GM21825 (cell line): ENCODE measurements around the gene SERPINA3.
"Not testable (repeated sequence)": the region's sequence is repeated elsewhere in the genome, so short reads cannot be mapped to it uniquely, and the experiment has no call there.

ENCODE experiments used
- ATAC-seq: cut with Tn5 transposase; IDR thresholded peaks from one replicate; pipeline ENCODE4 v1.9.1; 2021; ENCODE audit warnings: mild to moderate bottlenecking, moderate library complexity; ENCODE audit not compliant: unreplicated experiment

Gene SERPINA3

GRCh38 chr14:94583557-94583956, 28.6 kb upstream of the SERPINA3 start:
- ATAC-seq, result no peak

- no peak for ATAC-seq
Measured at GRCh38 chr14:94584591-94585280, 27.5 kb upstream of the SERPINA3 start.

DNA sequence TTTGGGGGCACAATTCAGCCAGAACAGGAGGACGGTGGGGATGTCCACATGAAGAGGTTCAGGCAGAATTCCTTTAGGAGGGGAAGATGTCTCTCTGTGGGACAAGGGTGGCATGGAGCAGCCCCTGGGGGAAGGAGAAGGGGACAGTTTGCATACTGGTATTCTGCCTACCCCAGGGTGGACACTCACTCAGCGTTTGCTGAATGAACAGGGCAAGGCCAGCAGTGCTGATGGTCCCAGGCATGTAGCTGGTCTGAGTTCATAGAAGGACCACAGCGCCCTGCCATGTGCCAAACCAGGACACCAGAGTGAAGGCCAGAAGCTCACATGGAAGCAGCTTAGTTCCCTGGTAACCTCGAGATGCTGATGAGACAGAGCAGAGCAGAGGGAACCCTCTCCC, 25.6 kb upstream of the SERPINA3 start:
- ATAC-seq, result no peak

- ATAC-seq, result no peak
Measured at GRCh38 chr14:94588311-94588710, 23.9 kb upstream of the SERPINA3 start.

DNA sequence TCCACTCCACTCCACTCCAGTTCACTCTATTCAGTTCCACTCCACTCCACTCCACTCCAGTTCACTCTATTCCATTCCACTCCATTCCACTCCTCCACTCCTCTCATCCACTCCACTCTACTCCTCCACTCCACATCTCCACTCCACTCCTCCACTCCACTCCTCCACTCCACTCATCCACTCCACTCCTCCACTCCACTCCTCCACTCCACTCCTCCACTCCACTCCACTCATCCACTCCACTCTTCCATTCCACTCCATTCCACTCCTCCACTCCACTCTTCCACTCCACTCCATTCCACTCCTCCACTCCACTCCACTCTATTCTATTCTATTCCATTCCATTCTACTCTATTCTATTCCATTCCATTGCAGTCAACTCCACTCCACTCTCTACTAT, 21.1 kb upstream of the SERPINA3 start:
- ATAC-seq, result no peak

- ATAC-seq, result no peak
Measured at GRCh38 chr14:94591871-94592270, 20.3 kb upstream of the SERPINA3 start.

GRCh38 chr14:94592457-94592856, 19.7 kb upstream of the SERPINA3 start:
- ATAC-seq, result no peak

DNA sequence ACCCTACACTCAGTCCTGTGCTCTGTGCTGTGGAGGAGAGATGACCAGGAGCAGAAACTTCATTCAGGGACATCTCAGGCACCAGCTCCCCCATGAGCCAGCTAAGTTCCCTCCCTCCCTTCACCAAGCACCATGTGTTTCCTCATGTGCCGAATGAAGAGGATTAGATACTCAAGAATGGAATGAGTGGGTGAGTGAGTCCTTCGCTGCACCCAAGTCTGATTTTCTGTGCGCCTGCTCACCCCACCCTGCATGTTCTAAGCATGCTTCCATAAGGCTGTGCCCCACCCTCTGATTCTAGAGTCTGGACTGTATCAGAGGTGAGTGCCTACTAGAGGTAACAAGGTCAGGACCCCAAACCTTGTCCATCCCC, 18.8 kb upstream of the SERPINA3 start:
- no peak for ATAC-seq

DNA sequence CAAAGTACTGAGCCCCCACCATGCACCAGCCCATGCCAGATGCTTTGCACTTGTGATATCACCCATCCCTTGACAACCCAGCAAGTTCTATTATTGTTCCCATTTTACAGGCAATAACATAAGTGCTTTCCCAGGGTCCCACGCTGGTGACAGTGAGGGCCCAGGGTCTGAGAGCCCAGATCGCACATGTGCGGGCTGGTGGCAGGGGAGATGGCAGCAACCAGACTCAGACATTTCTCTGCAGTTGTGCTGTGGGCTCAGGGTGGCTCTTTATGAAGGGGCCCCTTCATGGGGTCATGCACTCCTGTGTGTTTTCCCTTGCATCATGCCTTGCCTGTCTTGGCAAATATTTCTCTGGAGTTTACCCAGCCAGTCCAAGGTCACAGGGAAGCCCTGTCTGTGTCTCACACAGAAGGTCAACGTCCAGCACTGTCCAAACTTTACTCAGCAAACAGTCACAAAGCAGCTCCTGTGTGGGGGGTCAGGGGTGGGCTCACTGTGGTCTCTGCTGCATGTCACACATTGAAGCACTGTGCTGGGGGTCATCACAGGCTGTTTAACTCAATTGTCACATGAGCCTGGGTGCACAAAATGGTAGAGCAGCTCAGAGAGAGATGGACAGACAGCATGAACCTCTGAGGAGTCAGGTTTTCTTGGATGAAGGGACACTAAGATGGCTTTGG, 18.3 kb upstream of the SERPINA3 start:
- no peak for ATAC-seq

GRCh38 chr14:94594441-94594840, 17.8 kb upstream of the SERPINA3 start:
- no peak for ATAC-seq

- ATAC-seq, result no peak
Measured at GRCh38 chr14:94595912-94596311, 16.3 kb upstream of the SERPINA3 start.

GRCh38 chr14:94596361-94596760, 15.8 kb upstream of the SERPINA3 start:
- no peak for ATAC-seq

GRCh38 chr14:94597788-94598187, 14.4 kb upstream of the SERPINA3 start:
- no peak for ATAC-seq

GRCh38 chr14:94598506-94598815, 13.7 kb upstream of the SERPINA3 start:
- ATAC-seq, result no peak

GRCh38 chr14:94598816-94599655, 13.2 kb upstream of the SERPINA3 start:
- ATAC-seq, result no peak

DNA sequence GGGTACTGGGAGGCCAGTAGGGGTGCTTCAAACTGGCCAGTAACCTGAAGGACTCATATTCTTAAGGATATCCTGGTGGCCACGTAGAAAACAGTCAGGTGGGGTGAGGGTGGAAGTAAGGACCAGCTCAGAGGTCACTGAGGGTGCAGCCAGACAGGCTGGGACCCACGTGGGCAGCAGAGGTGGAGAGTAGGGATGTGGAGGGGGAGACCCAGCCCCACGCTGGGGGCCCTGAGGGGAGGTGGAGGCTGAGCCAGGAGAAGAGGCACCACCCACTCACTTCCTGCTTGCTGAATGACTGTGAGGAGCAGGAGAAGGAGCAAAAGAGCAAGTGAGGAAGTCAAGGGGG, 12.6 kb upstream of the SERPINA3 start:
- no peak for ATAC-seq

DNA sequence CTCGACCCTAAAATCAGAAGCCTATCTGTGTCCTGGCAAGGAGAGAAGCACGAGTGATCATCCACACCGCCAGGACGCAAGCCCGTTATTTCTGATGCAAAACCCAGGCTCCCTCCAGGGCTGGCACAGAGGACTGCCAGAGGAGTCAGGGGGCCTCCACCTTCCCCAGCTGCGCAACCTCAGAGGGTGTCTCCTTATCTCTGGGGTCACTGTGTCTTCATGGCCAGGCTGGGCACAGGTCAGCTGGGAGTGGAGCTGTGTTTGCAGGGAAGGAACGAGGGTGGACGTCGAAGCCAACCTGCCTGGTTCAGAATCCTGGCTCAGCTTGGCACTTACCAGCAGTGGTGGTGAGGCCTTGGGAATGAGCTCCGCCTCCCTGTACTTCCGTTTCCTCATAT, 12.0 kb upstream of the SERPINA3 start:
- no peak for ATAC-seq

DNA sequence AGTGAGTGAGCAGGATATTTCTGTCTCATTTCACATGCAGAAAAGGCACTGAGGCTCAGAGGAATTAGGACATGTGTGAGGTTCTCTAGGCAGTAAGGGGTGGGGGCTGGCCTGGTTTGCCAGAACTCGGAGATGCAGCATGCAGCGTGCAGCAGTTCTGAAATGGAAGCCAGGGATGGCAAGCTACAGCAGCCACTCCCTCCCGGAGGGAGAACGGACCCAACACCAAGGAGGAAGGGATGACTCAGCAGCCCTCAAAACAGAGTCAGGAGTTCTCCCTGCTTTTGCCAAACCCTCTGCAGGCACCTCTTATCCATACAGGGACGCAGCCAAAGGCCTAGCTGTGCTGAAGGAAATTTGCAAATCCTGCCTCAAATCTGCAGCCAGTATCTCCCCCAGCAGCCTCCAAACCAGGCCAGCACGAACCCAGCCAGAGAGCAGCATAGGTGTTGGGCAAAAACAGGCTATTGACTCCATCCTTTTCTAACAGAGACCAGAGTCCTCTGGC, 10.3 kb upstream of the SERPINA3 start:
- ATAC-seq, result no peak

DNA sequence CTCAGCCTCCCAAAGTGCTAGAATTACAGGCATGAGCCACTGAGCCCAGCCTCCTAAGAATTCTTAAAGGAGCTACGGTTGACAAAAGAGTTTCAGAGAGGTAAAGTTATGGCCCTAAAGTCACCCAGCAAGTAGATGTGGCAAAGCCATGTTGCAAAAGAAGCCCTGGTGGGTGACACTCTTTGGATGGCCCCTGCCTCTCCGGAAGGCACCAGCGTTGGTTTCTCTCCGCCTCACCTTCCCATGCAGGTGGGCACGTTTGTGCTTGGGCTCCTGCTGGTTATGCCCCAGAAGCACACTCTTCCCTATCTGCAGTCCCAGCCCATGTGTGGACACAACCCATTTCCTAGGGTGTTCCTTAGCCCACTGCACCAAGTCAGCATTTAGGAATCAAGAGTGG, 9.5 kb upstream of the SERPINA3 start:
- no peak for ATAC-seq

- no peak for ATAC-seq
Measured at GRCh38 chr14:94605361-94605760, 6.8 kb upstream of the SERPINA3 start.

DNA sequence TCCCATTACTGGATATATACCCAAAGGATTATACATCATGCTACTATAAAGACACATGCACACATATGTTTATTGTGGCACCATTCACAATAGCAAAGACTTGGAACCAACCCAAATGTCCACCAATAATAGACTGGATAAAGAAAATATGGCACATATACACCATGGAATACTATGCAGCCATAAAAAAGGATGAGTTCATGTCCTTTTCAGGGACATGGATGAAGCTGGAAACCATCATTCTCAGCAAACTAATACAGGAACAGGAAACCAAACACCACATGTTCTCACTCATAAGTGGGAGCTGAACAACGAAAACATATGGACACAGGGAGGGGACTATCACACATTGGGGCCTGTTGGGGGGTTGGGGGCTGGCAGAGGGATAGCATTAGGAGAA, 3.2 kb upstream of the SERPINA3 start:
- not testable (repeated sequence) for ATAC-seq

- no peak for ATAC-seq
Measured at GRCh38 chr14:94611179-94611578, 1.0 kb upstream of the SERPINA3 start.
